Natural killer cell (primary cell): ENCODE measurements around the gene ANXA7. TPM values are rescaled to one million over a fixed set of nuclear protein-coding genes. Genes with fewer than 3 reads are reported as not detected.
"Not testable (repeated sequence)": the region's sequence is repeated elsewhere in the genome, so short reads cannot be mapped to it uniquely, and the experiment has no call there.

Experiments used
- ATAC-seq, 3 donors: fragments of 150-1000 bp in 2 of 3; fragments of 200-7000 bp in 1 of 3; cut with Tn5 transposase; 1 replicate in 1 of 3; 2 replicates in 2 of 3; pipeline ENCODE4 v1.10.0; 2021; ENCODE audit warnings: mild to moderate bottlenecking in 2 of 3, moderate library complexity in 2 of 3
- DNase-seq, 2 donors: peaks; one replicate each; pipeline versions ENCODE4 v3.0.0 to v3.0.0-alpha.2; 2013 to 2021; ENCODE audit warnings: mixed read lengths in 1 of 2
- H3K27ac ChIP-seq: one replicate; pipeline ENCODE4 v1.5.1; 2013; ENCODE audit warnings: mild to moderate bottlenecking, low read length
- H3K27me3 ChIP-seq: one replicate; pipeline ENCODE4 v1.6.1; 2013; ENCODE audit warnings: low read length; ENCODE audit not compliant: control insufficient read depth, insufficient read depth
- H3K36me3 ChIP-seq: one replicate; pipeline ENCODE4 v1.6.1; 2013; ENCODE audit warnings: low read length; ENCODE audit not compliant: control insufficient read depth, insufficient read depth
- H3K4me1 ChIP-seq: one replicate; pipeline ENCODE4 v1.6.1; 2013; ENCODE audit warnings: low read length; ENCODE audit not compliant: control insufficient read depth, insufficient read depth
- H3K4me3 ChIP-seq: one replicate; pipeline ENCODE4 v1.5.1; 2013; ENCODE audit warnings: low read length
- H3K9me3 ChIP-seq: one replicate; pipeline ENCODE4 v1.6.1; 2013; ENCODE audit warnings: low read length; ENCODE audit not compliant: control insufficient read depth, insufficient read depth
- H3K27ac Mint-ChIP-seq, 2 donors: one replicate each; pipeline ENCODE4 v1.8.0; 2022; ENCODE audit warnings: mild to moderate bottlenecking in 2 of 2, mixed read lengths in 2 of 2, moderate library complexity in 1 of 2
- H3K27me3 Mint-ChIP-seq, 2 donors: one replicate each; pipeline ENCODE4 v1.8.0; 2022; ENCODE audit warnings: low read depth in 2 of 2, mixed read lengths in 2 of 2
- H3K36me3 Mint-ChIP-seq: one replicate; pipeline ENCODE4 v1.8.0; 2022; ENCODE audit warnings: mixed read lengths
- H3K4me1 Mint-ChIP-seq, 2 donors: one replicate each; pipeline ENCODE4 v1.8.0; 2022; ENCODE audit warnings: mixed read lengths in 2 of 2
- H3K4me3 Mint-ChIP-seq: one replicate; pipeline ENCODE4 v1.8.0; 2022; ENCODE audit warnings: mild to moderate bottlenecking, moderate library complexity, mixed read lengths
- H3K9me3 Mint-ChIP-seq, 2 donors: one replicate each; pipeline ENCODE4 v1.8.0; 2022; ENCODE audit warnings: mixed read lengths in 2 of 2
- WGBS: methylation state at CpG from one replicate; pipeline ENCODE4 v1.1.7; 2013; ENCODE audit warnings: missing lambda C conversion rate; ENCODE audit not compliant: insufficient coverage; 5-methylcytosine and 5-hydroxymethylcytosine counted together
- intact Hi-C: fragments of 100-400 bp; cut with micrococcal nuclease; formaldehyde crosslinking; loops from one replicate; pipeline ENCODE4 v1.14.2; 2022
- total RNA-seq, 4 donors: library from RNA; stranded (reverse); fragments of 120-200 nt in 1 of 4; gene quantifications; one replicate each; pipeline versions ENCODE4 v1.2.3 to v1.2.4, GENCODE V29; 2013 to 2022
- TF ChIP-seq, protein P1 (sequence below): fragments of 200-600 bp; IDR thresholded peaks from one replicate; pipeline ENCODE4 v1.8.0; 2022; ENCODE audit warnings: antibody characterized with exemption

ANXA7 gene
- total RNA-seq, 3 donors from 2014 or later (not counting 1 experiment from before 2014, with no cell fraction given), result 61.0 to 82.0 (median 72.5) TPM

DNA sequence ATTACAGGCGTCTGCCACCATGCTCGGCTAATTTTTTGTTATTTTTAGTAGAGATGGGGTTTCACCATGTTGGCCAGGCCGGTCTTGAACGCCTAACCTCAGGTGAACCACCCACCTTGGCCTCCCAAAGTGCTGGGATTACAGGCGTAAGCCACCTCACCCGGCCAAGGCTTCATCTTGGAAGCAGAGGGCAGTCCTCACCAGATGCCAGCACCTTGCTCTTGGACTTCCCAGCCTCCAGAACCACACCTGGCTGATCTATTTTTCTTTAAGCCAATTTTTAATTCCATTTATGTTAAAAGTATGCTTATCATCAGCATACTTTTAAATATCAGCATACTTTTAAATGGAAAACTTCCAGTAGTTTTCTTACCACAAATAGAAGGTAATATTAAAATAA, 12.2 kb downstream of the ANXA7 start:
- intact Hi-C loops, result no loop called here
- H3K4me3 Mint-ChIP-seq, result no peak overlapping the region
- no peak overlapping the region for H3K4me3 ChIP-seq
- H3K27me3 ChIP-seq, result no peaks in the 10 kb centered on the region
- 99% methylated on average over 6 of the region's 6 CpGs for WGBS
- H3K9me3 Mint-ChIP-seq, result no peaks in the 10 kb centered on the region
- peaks cover 6 to 14% of the 10 kb centered on the region in 2 donors for H3K4me1 Mint-ChIP-seq
- no peaks in the 10 kb centered on the region for H3K4me1 ChIP-seq
- H3K36me3 Mint-ChIP-seq, result no peaks in the 10 kb centered on the region
- ATAC-seq (no peak), DNase-seq (no peak)
- H3K27ac ChIP-seq, result no peak overlapping the region
- H3K27ac Mint-ChIP-seq, result no peak overlapping the region
- TF ChIP-seq, protein P1, sequence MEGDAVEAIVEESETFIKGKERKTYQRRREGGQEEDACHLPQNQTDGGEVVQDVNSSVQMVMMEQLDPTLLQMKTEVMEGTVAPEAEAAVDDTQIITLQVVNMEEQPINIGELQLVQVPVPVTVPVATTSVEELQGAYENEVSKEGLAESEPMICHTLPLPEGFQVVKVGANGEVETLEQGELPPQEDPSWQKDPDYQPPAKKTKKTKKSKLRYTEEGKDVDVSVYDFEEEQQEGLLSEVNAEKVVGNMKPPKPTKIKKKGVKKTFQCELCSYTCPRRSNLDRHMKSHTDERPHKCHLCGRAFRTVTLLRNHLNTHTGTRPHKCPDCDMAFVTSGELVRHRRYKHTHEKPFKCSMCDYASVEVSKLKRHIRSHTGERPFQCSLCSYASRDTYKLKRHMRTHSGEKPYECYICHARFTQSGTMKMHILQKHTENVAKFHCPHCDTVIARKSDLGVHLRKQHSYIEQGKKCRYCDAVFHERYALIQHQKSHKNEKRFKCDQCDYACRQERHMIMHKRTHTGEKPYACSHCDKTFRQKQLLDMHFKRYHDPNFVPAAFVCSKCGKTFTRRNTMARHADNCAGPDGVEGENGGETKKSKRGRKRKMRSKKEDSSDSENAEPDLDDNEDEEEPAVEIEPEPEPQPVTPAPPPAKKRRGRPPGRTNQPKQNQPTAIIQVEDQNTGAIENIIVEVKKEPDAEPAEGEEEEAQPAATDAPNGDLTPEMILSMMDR, result no peak
- H3K9me3 ChIP-seq, result no peaks in the 10 kb centered on the region
- H3K36me3 ChIP-seq, result peaks cover 17% of the 10 kb centered on the region
- no peaks in the 10 kb centered on the region for H3K27me3 Mint-ChIP-seq

DNA sequence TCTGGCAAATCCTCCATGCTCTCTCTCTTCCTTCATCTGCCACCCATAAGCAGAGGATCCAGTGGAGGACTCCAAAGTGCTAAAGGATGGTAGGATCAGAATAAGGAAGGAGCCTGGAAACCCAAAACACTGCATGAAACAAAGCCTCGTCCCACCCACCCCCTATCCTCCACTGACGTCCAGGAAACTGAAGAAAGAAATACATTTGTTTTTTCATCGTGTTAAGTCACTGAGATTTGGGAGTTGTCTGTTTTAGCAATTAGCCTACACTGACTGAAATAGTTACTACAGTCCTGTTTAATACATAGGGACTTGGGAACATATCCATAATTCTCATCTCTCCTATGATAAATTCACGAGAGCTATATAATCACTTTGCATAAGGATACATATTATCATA, 14.8 kb downstream of the ANXA7 start:
- Histone ChIP-seq H3K27ac (no peak overlapping the region), H3K4me1 (no peaks in the 10 kb centered on the region), H3K9me3 (no peaks in the 10 kb centered on the region), H3K27me3 (no peaks in the 10 kb centered on the region), H3K36me3 (peaks cover 33% of the 10 kb centered on the region), H3K4me3 (no peak overlapping the region)
- intact Hi-C loops, result no loop called here
- H3K4me3 Mint-ChIP-seq, result no peak overlapping the region
- H3K27ac Mint-ChIP-seq, result no peak overlapping the region
- H3K27me3 Mint-ChIP-seq, result no peaks in the 10 kb centered on the region
- H3K4me1 Mint-ChIP-seq, result peaks cover 6 to 14% of the 10 kb centered on the region in 2 donors
- ATAC-seq (no peak), DNase-seq (no peak)
- H3K9me3 Mint-ChIP-seq, result no peaks in the 10 kb centered on the region
- WGBS, result 95% methylated on average over 2 of the region's 4 CpGs
- H3K36me3 Mint-ChIP-seq, result no peaks in the 10 kb centered on the region
- TF ChIP-seq, protein P1, result no peak

DNA sequence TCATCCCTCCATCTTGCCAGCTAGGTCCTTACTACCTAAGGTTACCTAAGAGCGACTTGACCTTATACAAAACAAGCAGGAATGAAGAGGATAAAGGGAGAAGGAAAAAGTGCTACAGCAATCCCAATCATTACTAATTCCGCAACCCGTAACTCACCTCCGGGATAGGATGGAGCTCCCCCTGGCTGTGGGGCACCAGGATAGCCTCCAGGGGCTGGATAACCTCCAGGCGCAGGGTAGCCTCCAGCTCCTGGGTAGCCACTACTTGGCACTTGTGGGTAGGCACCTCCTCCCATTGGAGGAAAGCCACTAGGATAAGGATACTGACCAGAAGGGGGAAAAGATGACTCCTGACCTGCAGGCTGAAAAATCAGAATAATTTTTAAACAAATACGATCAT, 15.8 kb downstream of the ANXA7 start:
- Mint-ChIP-seq H3K36me3 (no peaks in the 10 kb centered on the region), H3K27me3 (no peaks in the 10 kb centered on the region), H3K9me3 (no peaks in the 10 kb centered on the region), H3K4me1 (peaks cover 6 to 14% of the 10 kb centered on the region in 2 donors), H3K4me3 (no peak overlapping the region), H3K27ac (peak overlapping the region in 1 of 2 donors; percentile 29)
- Histone ChIP-seq H3K4me3 (no peak overlapping the region), H3K36me3 (peaks cover 33% of the 10 kb centered on the region), H3K27ac (no peak overlapping the region), H3K4me1 (no peaks in the 10 kb centered on the region), H3K27me3 (no peaks in the 10 kb centered on the region), H3K9me3 (no peaks in the 10 kb centered on the region)
- DNase-seq (no peak), ATAC-seq (no peak)
- intact Hi-C loops, result no loop called here
- 98% methylated on average over 5 of the region's 6 CpGs for WGBS
- TF ChIP-seq, protein P1, result no peak

DNA sequence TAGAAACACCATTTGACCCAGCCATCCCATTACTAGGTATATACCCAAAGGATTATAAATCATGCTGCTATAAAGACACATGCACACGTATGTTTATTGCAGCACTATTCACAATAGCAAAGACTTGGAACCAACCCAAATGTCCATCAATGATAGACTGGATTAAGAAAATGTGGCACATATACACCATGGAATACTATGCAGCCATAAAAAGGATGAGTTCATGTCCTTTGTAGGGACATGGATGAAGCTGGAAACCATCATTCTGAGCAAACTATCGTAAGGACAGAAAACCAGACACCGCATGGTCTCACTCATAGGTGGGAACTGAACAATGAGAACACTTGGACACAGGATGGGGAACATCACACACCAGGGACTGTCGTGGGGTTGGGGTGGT, 19.5 kb downstream of the ANXA7 start:
- DNase-seq, H3K4me3 Mint-ChIP-seq, H3K27ac Mint-ChIP-seq, ATAC-seq, H3K4me3 ChIP-seq, H3K27ac ChIP-seq, H3K36me3 Mint-ChIP-seq, H3K4me1 Mint-ChIP-seq, intact Hi-C loops, H3K27me3 Mint-ChIP-seq, H3K27me3 ChIP-seq, H3K9me3 Mint-ChIP-seq, H3K4me1 ChIP-seq, H3K9me3 ChIP-seq: not testable (repeated sequence)
- WGBS, result 93% methylated on average over 3 of the region's 4 CpGs
- H3K36me3 ChIP-seq, result peaks cover 37% of the 10 kb centered on the region
